Activated T-cell treated with anti-CD3 and anti-CD28 coated beads, Interleukin-2, amount 50 U/mL, for 72 hours (primary cell): Measurements from ENCODE around the gene LYPD1. TPM values are rescaled to one million over a fixed set of nuclear protein-coding genes. Genes with fewer than 3 reads are reported as not detected.

Experiments used
- ATAC-seq, 2 donors: fragments of 150-1000 bp; cut with Tn5 transposase; replicated peaks in 1 of 2; 2 replicates each; pipeline ENCODE4 v1.10.0; 2021; ENCODE audit warnings: moderate library complexity in 2 of 2, mild to moderate bottlenecking in 1 of 2
- DNase-seq, 2 donors: peaks; one replicate each; pipeline ENCODE4 v3.0.0; 2021 to 2022; ENCODE audit warnings: mixed read lengths in 1 of 2
- H3K27ac Mint-ChIP-seq: one replicate; pipeline ENCODE4 v1.8.0; 2022; ENCODE audit warnings: mild to moderate bottlenecking, moderate library complexity, mixed read lengths
- H3K27me3 Mint-ChIP-seq: one replicate; pipeline ENCODE4 v1.8.0; 2022; ENCODE audit warnings: low read depth, mixed read lengths
- H3K36me3 Mint-ChIP-seq, 2 donors: one replicate each; pipeline ENCODE4 v1.8.0; 2022; ENCODE audit warnings: mixed read lengths in 2 of 2, mild to moderate bottlenecking in 1 of 2; ENCODE audit not compliant: insufficient read depth in 2 of 2
- H3K4me1 Mint-ChIP-seq: one replicate; pipeline ENCODE4 v1.8.0; 2022; ENCODE audit warnings: low read depth, mixed read lengths
- H3K4me3 Mint-ChIP-seq, 2 donors: one replicate each; pipeline ENCODE4 v1.8.0; 2022; ENCODE audit warnings: mild to moderate bottlenecking in 2 of 2, mixed read lengths in 2 of 2, moderate library complexity in 2 of 2
- H3K9me3 Mint-ChIP-seq, 2 donors: one replicate each; pipeline ENCODE4 v1.8.0; 2022; ENCODE audit warnings: mixed read lengths in 2 of 2
- total RNA-seq, 2 donors: library from RNA; stranded (reverse); gene quantifications; one replicate each; pipeline ENCODE4 v1.2.3, GENCODE V29; 2022

The LYPD1 gene
- total RNA-seq, 2 donors from 2014 or later: not detected

DNA sequence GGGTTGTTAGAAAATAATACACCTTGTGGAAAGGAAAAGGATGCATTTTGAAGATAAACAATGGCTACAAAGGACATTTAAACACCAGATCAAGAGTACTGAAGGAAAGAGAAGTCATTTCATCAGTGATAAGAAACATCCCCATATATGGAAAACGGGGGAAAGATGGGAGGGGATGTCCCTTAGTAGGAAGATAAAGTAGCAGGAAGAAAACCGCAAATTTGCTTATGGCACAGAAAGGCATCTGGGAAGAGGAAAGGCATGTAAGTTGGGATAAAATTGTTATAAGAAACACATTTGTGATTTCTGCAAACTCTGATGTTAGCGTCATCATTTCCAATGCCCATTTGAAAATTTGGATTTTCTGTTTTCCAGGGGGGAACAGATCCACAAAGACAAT lies 10.5 kb upstream of the LYPD1 start:
- no peak overlapping the region for H3K27ac Mint-ChIP-seq
- peaks cover under 1% of the 10 kb centered on the region for H3K27me3 Mint-ChIP-seq
- no peaks in the 10 kb centered on the region for H3K36me3 Mint-ChIP-seq
- no peaks in the 10 kb centered on the region for H3K9me3 Mint-ChIP-seq
- ATAC-seq: no peak
- no peak for DNase-seq
- no peak overlapping the region for H3K4me3 Mint-ChIP-seq
- H3K4me1 Mint-ChIP-seq: no peaks in the 10 kb centered on the region

DNA sequence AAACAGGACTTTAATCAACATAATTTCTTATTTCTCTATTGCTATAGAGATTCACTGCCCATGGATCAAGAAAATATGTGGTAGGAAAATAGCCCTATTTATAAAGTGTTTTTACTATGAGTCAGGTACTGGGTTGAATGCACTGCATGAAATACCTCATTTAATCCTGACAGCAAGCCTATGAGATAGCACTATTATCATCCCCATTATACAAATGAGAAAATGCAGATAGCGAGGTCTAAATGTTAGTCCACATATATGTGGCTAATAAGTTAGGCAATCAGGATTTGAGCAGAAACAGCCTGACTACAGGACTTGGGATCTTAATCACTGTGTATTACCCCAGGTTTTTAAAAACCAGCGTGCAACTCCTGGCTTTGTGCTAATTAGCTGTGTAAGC lies 8.5 kb upstream of the LYPD1 start:
- Mint-ChIP-seq H3K27me3 (peaks cover 7% of the 10 kb centered on the region), H3K4me3 (no peak overlapping the region), H3K27ac (no peak overlapping the region), H3K36me3 (peaks cover 0 to 2% of the 10 kb centered on the region in 2 donors), H3K4me1 (no peaks in the 10 kb centered on the region), H3K9me3 (peaks cover 0 to 3% of the 10 kb centered on the region in 2 donors)
- ATAC-seq (no peak), DNase-seq (no peak)

DNA sequence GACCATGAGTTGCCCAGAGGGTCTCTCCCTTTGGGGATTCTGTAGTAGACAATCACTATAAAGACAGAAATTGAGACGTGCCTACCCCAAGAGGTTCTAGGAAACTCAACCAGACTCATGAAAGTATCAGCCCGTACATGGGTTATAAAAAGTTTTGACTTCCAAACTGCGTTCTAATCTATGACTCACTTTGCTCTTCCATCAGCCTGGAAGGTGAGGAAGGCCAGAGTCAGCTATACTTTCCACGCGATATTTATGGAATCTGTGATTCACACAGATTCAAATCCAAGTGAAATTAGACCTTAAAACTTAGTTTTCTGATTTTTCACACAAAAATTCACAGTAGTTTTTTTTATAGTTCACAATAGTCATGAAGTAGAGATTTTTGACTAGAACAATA lies 7.7 kb upstream of the LYPD1 start:
- DNase-seq (no peak), ATAC-seq (no peak)
- H3K4me3 Mint-ChIP-seq: no peak overlapping the region
- no peak overlapping the region for H3K27ac Mint-ChIP-seq
- H3K9me3 Mint-ChIP-seq: peaks cover 0 to 3% of the 10 kb centered on the region in 2 donors
- peaks cover 14% of the 10 kb centered on the region for H3K27me3 Mint-ChIP-seq
- H3K36me3 Mint-ChIP-seq: peaks cover 0 to 2% of the 10 kb centered on the region in 2 donors
- no peaks in the 10 kb centered on the region for H3K4me1 Mint-ChIP-seq

DNA sequence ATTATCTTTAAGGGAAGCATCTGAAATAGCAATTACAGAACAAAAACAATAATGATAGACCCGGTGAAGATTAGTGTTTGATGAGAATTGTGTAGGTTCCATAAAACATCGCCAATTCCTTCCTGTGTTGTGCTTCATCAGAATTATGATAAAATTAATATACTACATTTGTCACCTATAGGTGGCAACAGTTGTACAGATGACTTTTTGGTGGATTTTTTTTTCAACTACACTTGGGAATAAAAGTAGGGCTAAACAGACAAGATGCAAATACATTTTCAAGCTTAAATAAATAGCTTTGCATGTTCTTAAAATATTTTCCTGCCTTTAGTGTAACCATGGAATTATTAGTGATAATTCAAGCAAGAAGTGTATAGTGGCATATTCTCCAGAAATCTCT lies 7.0 kb upstream of the LYPD1 start:
- peaks cover 16% of the 10 kb centered on the region for H3K27me3 Mint-ChIP-seq
- H3K9me3 Mint-ChIP-seq: peaks cover 0 to 3% of the 10 kb centered on the region in 2 donors
- peaks cover 0 to 2% of the 10 kb centered on the region in 2 donors for H3K36me3 Mint-ChIP-seq
- no peak overlapping the region for H3K27ac Mint-ChIP-seq
- H3K4me3 Mint-ChIP-seq: no peak overlapping the region
- H3K4me1 Mint-ChIP-seq: no peaks in the 10 kb centered on the region
- DNase-seq (no peak), ATAC-seq (no peak)

DNA sequence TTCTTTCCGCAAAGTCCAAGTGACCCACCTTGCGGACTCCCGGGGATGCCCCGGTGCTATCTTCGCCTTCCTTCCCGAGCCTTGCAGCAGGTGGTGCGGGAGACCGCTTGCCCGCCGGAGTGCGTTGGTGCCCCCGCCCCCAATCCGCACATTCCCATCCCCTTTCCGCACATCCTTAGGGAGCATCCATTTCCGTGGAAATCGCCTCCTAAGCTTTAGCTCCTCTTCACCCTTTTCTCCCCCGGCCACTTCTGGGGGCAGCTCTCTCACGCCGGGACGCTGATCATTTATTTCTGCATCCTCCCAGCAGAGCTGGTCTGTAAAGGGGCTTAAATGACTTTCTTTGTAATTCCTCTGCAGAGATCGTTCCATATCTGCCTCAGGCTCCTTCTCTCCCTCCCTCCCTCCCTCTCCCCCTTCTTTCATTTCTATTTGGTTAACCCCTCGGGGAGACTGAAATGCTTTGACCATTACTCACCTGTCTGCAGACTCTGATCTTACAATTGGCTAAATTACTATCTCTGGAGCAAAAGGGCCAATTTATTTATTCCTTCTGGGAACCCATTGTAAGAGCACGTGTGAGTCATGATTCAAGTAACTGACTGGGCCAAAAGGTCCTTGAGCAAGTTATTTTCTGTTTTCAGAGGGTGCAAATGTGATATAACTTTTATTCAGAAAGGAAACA lies 1.3 kb upstream of the LYPD1 start:
- Mint-ChIP-seq H3K36me3 (peaks cover 0 to 5% of the 10 kb centered on the region in 2 donors), H3K9me3 (peaks cover 0 to 3% of the 10 kb centered on the region in 2 donors), H3K27me3 (peaks cover 37% of the 10 kb centered on the region), H3K27ac (no peak overlapping the region), H3K4me3 (peak overlapping the region in 1 of 2 donors; percentile 35), H3K4me1 (no peaks in the 10 kb centered on the region)
- ATAC-seq (no peak), DNase-seq (no peak)

DNA sequence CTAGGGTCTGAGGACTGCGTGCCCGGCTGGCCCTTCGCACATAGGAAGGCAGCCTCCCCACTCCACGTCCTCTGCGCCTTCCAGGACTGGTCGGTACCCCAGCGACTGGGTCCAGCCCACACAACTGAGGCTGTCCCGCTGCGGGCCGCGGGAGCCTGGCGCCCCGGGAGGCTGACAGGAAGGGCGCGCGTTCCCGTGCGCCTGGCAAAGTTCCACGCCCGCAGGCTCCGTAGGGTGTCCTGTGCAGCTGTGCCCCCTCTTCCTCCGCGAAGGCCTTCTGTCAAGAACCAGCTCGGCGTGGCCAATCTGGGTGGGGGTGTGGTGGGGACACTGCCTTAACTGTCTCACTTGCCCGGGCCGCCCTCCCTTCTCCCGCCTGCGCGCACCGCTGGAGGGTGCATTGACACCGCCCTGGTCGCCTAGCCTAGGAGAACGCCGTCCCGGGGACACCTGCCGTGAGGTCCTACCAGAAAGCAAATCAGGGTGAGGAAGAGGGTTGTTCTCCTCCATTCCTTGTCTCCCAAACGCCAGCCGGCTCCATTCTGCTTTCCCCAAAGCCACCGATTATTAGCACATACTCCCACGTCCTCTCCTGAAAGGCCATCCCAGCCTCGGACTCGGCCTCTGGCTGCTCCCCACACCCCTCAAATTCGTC lies 618 bp upstream of the LYPD1 start:
- H3K9me3 Mint-ChIP-seq: peaks cover 0 to 3% of the 10 kb centered on the region in 2 donors

DNA sequence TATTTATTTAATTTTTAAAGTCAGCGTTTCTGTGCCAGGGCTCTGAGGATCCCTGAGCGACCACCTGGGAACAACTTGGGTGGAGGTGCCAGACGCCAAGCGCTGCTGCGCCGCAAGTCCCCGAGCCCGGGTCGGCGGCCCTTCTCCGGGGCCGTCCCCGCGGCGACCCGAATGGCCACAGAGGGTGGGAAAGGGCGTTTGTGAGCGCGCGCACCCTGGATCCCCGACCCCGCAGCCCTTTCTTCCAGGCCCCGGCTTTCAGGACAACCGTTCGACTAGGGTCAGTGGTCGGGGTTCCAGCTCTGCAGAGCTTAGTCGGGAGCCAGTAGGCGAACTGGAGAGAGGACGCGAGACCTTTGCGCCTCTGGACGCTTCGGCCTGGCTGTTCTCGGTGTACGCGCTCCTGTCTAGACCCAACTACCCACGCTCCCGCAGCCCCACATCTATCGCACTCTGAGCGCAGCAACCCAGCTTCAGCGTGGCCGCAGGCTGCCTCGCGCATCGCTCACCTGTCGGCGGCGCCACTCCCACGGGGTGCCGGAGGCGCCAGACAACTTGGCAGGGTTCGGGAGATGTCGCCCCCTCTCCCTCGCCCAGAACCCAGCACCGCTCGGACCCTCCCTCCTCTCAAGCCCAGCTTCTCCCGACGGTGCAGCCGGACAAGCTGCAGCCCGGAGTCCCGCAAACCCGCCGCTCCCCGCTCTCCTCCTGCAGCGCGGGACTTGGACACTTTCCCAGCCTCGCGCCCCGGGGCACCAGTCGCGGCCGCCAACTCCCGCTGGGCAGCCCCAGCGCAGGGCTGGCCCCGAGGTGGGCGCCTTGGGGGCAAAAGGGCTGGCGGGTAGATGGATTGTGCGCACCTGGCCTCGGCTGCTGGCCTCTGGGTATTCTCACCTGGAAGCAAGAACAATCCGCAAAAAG lies 758 bp downstream of the LYPD1 start:
- Mint-ChIP-seq H3K4me3 (no peak overlapping the region), H3K9me3 (no peaks in the 10 kb centered on the region), H3K4me1 (no peaks in the 10 kb centered on the region), H3K36me3 (peaks cover 0 to 4% of the 10 kb centered on the region in 2 donors), H3K27me3 (peaks cover 30% of the 10 kb centered on the region), H3K27ac (no peak overlapping the region)
- ATAC-seq: no peak
- no peak for DNase-seq

More for the DNA sequence above, 618 bp upstream of the LYPD1 start:
- Mint-ChIP-seq H3K27ac (no peak overlapping the region), H3K4me1 (no peaks in the 10 kb centered on the region), H3K4me3 (peak overlapping the region in 1 of 2 donors; percentile 35), H3K36me3 (peaks cover 0 to 5% of the 10 kb centered on the region in 2 donors), H3K27me3 (peaks cover 37% of the 10 kb centered on the region)
- DNase-seq (no peak), ATAC-seq (no peak)

DNA sequence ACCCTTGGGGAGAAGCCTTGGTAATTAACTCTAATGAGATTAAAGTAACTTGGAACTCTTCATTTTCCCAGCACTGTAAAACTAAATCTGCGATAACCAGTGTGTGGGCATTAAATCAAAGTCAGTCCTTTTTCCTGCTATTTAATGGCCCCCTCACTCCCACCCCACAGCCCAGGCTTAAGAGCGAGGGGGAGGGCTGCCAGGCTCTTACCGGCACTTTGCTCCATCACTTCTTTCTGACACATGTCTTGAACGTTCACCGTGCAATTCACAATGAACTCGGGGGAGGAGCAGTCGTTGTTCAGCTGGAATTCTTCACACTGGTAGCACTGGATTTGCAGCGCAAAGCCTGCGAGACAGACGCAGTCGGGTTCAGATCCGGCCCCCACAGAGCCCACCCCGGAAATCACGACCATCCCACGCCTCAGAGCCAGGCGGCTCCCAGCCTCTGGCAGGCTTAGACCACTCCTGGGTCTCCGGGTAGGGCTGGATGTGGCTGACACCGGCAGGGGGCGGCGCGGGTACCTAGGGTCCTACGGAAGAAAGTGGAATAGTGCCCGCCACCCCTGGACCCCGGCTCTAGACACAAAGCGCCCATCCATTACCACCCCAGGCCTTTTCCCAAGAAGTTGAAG lies 1.7 kb downstream of the LYPD1 start:
- Mint-ChIP-seq H3K4me1 (no peaks in the 10 kb centered on the region), H3K9me3 (no peaks in the 10 kb centered on the region), H3K4me3 (no peak overlapping the region), H3K27ac (no peak overlapping the region), H3K36me3 (peaks cover 0 to 4% of the 10 kb centered on the region in 2 donors), H3K27me3 (peaks cover 35% of the 10 kb centered on the region)
- ATAC-seq (no peak), DNase-seq (no peak)

DNA sequence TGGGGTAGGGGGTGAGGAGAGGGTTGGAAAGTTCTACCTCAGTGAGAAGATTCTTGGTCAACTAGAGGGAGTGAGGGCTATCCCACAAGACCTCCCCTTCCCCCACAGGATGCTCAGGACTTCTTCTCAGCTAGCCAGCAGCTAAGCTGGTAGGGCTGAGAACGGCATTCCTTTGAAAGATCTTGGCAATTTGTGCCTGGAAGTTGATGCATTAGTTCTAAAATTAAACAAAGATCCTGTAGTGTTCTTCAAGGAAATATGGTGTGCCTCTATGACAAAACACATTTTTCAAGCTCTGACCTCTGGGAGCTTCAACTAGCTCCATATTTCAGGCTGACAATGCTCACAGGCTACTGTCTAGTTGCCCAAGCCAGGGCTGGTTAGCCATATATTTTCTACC lies 2.3 kb downstream of the LYPD1 start:
- Mint-ChIP-seq H3K36me3 (peaks cover 0 to 4% of the 10 kb centered on the region in 2 donors), H3K4me1 (no peaks in the 10 kb centered on the region), H3K4me3 (no peak overlapping the region), H3K27ac (no peak overlapping the region), H3K9me3 (no peaks in the 10 kb centered on the region), H3K27me3 (peaks cover 29% of the 10 kb centered on the region)
- ATAC-seq (no peak), DNase-seq (no peak)

DNA sequence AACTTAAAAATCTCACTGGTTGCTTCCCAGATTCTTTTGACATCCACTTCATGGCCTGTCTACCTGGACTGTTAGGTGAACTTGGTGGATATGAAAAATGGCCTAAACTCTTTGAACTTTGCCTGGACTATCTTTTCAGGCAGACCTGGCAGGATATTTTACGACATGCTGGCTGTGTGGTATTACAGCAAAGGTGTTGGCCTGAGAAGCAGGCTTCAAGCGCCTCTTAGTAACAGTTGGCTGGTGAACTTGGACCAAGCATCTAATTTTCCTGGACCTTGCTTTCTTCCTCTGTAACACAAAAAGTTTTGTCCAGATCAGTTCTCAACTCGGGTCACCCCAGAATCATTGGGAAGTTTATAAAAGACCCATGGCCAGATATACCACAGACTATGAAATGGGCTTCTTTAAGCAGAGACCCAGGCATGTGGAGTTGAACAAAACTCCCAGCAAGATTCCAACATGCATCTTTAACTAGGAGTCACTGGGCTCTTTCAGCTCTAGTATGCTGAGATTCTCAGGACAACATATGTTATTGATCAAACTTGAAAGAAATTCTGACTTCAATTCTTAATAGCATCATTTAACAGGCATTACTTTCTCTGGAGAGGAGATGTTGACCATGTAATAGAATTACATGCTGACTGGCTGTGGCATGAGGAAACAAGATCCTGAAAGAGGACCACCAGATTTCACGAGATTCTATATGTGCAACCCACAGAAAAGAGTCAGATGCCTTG lies 4.4 kb downstream of the LYPD1 start:
- no peaks in the 10 kb centered on the region for H3K36me3 Mint-ChIP-seq
- no peak for ATAC-seq
- H3K9me3 Mint-ChIP-seq: no peaks in the 10 kb centered on the region
- no peak for DNase-seq
- no peaks in the 10 kb centered on the region for H3K4me1 Mint-ChIP-seq
- H3K27me3 Mint-ChIP-seq: peaks cover 20% of the 10 kb centered on the region
- no peak overlapping the region for H3K27ac Mint-ChIP-seq
- H3K4me3 Mint-ChIP-seq: no peak overlapping the region

DNA sequence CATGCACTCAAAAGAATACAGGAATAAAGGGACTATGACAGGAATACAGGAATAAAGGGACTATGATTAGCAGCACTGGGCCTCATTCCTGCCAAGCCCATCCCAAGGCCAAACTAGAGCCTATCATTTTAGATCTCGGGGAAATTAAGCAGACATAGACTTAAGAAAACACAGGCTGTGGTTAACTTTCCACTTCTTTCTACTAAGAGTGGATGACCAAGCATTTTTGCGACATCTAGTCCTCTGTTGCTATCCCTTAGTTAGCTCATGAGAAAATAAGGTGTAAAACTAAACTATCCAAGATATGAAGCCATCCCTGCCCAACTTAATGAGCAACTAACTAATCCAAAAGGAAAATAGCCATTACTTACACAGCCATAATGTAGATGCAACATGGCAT lies 5.9 kb downstream of the LYPD1 start:
- Mint-ChIP-seq H3K36me3 (no peaks in the 10 kb centered on the region), H3K27ac (no peak overlapping the region), H3K4me1 (no peaks in the 10 kb centered on the region), H3K27me3 (peaks cover 20% of the 10 kb centered on the region), H3K4me3 (no peak overlapping the region), H3K9me3 (no peaks in the 10 kb centered on the region)
- no peak for DNase-seq
- no peak for ATAC-seq

DNA sequence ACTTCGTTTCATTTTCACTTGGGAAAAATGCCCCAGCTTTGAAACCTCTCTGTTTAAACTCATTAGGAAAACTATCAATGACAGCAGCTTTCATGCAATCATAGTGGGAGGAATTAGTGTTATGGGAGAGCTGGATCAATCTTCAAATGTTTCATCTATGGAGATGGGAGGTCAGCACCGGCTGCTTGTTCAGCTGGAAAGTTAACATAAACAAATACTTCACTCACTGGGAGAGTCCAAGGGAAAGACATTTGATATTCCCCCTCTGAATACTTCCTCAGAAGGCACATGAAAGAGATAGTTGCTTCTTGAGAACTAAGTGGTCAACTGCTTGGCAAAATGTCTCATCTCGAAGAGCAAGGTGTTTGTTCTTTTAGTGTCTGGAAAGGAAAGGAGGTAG lies 7.3 kb downstream of the LYPD1 start:
- DNase-seq (no peak), ATAC-seq (no peak)
- Mint-ChIP-seq H3K9me3 (no peaks in the 10 kb centered on the region), H3K4me1 (no peaks in the 10 kb centered on the region), H3K36me3 (no peaks in the 10 kb centered on the region), H3K27me3 (peaks cover 10% of the 10 kb centered on the region), H3K4me3 (no peak overlapping the region), H3K27ac (no peak overlapping the region)
